NCI-H526 (cell line): ENCODE results near the gene SPATA6.

Experiments
- DNase-seq, 2 experiments: peaks; one replicate each; lab custom pipeline; 2025; lab: John Stamatoyannopoulos, UW

Gene SPATA6

GRCh38 chr1:48251821-48252220, 220.2 kb downstream of the SPATA6 start:
- no peak for DNase-seq

- DNase-seq: no peak
Measured at GRCh38 chr1:48251323-48251722, 220.7 kb downstream of the SPATA6 start.

- DNase-seq: no peak
Measured at GRCh38 chr1:48250572-48250971, 221.4 kb downstream of the SPATA6 start.

- peak; percentile 52 to 71 for DNase-seq
Measured at GRCh38 chr1:48249868-48250267, 222.1 kb downstream of the SPATA6 start.

DNA sequence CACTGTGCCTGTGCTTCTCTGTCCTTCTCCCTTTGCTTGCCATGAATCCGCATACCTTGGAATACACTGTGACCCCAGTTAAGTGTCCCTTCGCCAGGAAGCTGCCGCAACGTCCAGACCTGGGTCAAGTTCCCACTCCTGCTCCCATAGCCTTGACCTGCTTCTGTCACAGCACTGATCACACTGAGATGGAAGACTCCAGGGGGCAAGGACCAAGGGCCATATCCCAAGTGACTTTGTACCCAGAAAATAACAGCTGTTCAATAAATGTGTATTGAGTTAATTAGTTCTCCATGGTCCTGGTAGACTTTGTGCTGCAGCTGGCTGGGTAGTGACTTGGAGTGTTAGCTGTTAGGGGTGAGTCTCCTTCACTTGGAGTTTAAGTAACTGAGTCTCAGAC, 223.6 kb downstream of the SPATA6 start:
- DNase-seq: no peak

DNA sequence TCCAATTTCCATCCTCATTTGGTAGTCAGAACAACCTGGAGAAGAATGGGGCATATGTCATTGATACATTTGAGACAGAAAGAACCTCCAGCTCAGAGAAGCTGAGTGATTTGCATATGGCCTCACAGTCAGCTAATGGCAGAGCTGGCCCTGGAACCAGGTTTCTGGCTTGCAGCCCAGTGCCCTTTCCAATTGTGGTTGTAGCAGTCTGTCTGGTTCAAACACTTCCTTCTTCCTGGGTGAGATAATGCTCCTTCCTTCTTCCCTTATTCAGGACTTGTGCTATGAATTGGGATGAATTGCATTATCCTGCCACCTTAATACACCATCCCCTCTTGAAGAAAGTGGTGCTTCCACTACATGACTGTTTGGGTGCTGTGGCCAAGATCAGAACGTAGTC, 225.3 kb downstream of the SPATA6 start:
- peak; percentile 95 to 97 for DNase-seq
